B cell (primary cell): Measurements from ENCODE around the gene GABRR3. TPM values are rescaled to one million over a fixed set of nuclear protein-coding genes. Genes with fewer than 3 reads are reported as not detected.

Source experiments
- ATAC-seq: fragments of 200-7000 bp; cut with Tn5 transposase; one replicate; pipeline ENCODE4 v1.10.0; 2021; ENCODE audit warnings: low read depth, mild to moderate bottlenecking, moderate number of reproducible peaks, moderate library complexity
- CTCF ChIA-PET: fragments of 350-600 bp; sonication (Branson Sonifier 250); formaldehyde crosslinking; loops from one replicate; lab custom pipeline; 2021; ENCODE audit warnings: antibody characterized with exemption, inconsistent platforms; lab: Charles Lee
- POLR2A ChIA-PET: fragments of 350-600 bp; sonication (Branson Sonifier 250); formaldehyde crosslinking; loops from one replicate; lab custom pipeline; 2021; ENCODE audit warnings: antibody characterized with exemption; lab: Charles Lee
- DNase-seq: peaks from one replicate; pipeline ENCODE4 v3.0.0; 2013
- H2AFZ ChIP-seq: 2 replicates; pipeline ENCODE4 v1.6.1; 2012; ENCODE audit warnings: mild to moderate bottlenecking, low read depth, low read length; ENCODE audit not compliant: insufficient read depth, poor library complexity, severe bottlenecking
- H3K27ac ChIP-seq, 2 donors: 1 replicate in 1 of 2; 2 replicates in 1 of 2; pipeline ENCODE4 v1.5.1; 2012 to 2013; ENCODE audit warnings: low read length in 2 of 2, mild to moderate bottlenecking in 2 of 2, moderate library complexity in 1 of 2
- H3K27me3 ChIP-seq, 4 experiments: fragments of 200-600 bp in 1 of 4; sonication (generic) in 1 of 4; replicated peaks in 1 of 4; 1 replicate in 2 of 4; 2 replicates in 2 of 4; pipeline versions ENCODE4 v1.6.1 to v1.7.0; 2013 to 2016; ENCODE audit warnings: low read length in 3 of 4, mild to moderate bottlenecking in 2 of 4, mixed read lengths in 1 of 4, moderate library complexity in 1 of 4; ENCODE audit not compliant: insufficient read depth in 4 of 4, control insufficient read depth in 3 of 4; ENCODE audit errors: control extremely low read depth in 1 of 4
- H3K36me3 ChIP-seq, 2 experiments: replicated peaks in 1 of 2; 1 replicate in 1 of 2; 2 replicates in 1 of 2; pipeline versions ENCODE4 v1.6.1 to v1.7.1; 2013; ENCODE audit warnings: low read length in 1 of 2; ENCODE audit not compliant: insufficient read depth in 2 of 2, control insufficient read depth in 1 of 2; ENCODE audit errors: control extremely low read depth in 1 of 2, extremely low read depth in 1 of 2
- H3K4me1 ChIP-seq, 2 donors: fragments of 200-600 bp in 1 of 2; sonication (generic) in 1 of 2; 1 replicate in 1 of 2; 2 replicates in 1 of 2; pipeline versions ENCODE4 v1.5.1 to v1.6.1; 2013 to 2017; ENCODE audit warnings: low read length in 2 of 2; ENCODE audit not compliant: control insufficient read depth in 2 of 2, insufficient read depth in 2 of 2
- H3K4me2 ChIP-seq: replicated peaks from 2 replicates; pipeline ENCODE3; 2012; ENCODE audit warnings: mild to moderate bottlenecking, low read depth, low read length; ENCODE audit not compliant: poor library complexity, severe bottlenecking
- H3K4me3 ChIP-seq, 5 experiments: fragments of 200-600 bp in 1 of 5; sonication (generic) in 1 of 5; 1 replicate in 3 of 5; 2 replicates in 2 of 5; pipeline versions ENCODE4 v1.5.1 to v1.7.0; 2011 to 2016; ENCODE audit warnings: low read length in 4 of 5, mild to moderate bottlenecking in 4 of 5, low read depth in 2 of 5, control low read depth in 1 of 5, moderate library complexity in 1 of 5; ENCODE audit not compliant: insufficient read depth in 1 of 5; ENCODE audit errors: control extremely low read depth in 1 of 5, extremely low read depth in 1 of 5
- H3K79me2 ChIP-seq: fragments of 200-600 bp; sonication (generic); one replicate; pipeline ENCODE4 v1.6.0; 2016; ENCODE audit warnings: low read length; ENCODE audit not compliant: control insufficient read depth, insufficient read depth
- H3K9ac ChIP-seq: fragments of 200-600 bp; sonication (generic); 2 replicates; pipeline ENCODE4 v1.6.1; 2017; ENCODE audit warnings: mild to moderate bottlenecking, low read length, moderate library complexity
- H3K9me3 ChIP-seq, 3 donors: one replicate each; pipeline versions ENCODE4 v1.6.1 to v1.7.1; 2013; ENCODE audit warnings: low read length in 2 of 3; ENCODE audit not compliant: control insufficient read depth in 2 of 3, insufficient read depth in 1 of 3; ENCODE audit errors: control extremely low read depth in 1 of 3
- H4K20me1 ChIP-seq: 2 replicates; pipeline ENCODE4 v1.6.0; 2012; ENCODE audit warnings: mild to moderate bottlenecking, low read length; ENCODE audit not compliant: insufficient read depth, control insufficient read depth, poor library complexity, severe bottlenecking
- H3K27ac Mint-ChIP-seq: one replicate; pipeline ENCODE4 v1.8.0; 2021; ENCODE audit warnings: mixed read lengths
- H3K27me3 Mint-ChIP-seq: one replicate; pipeline ENCODE4 v1.8.0; 2021; ENCODE audit warnings: mixed read lengths
- H3K4me1 Mint-ChIP-seq: one replicate; pipeline ENCODE4 v1.8.0; 2021; ENCODE audit warnings: mixed read lengths
- H3K4me3 Mint-ChIP-seq: one replicate; pipeline ENCODE4 v1.8.0; 2021; ENCODE audit warnings: mixed read lengths
- H3K9me3 Mint-ChIP-seq: one replicate; pipeline ENCODE4 v1.8.0; 2022; ENCODE audit warnings: mixed read lengths; ENCODE audit not compliant: insufficient read depth
- CTCF ChIP-seq: fragments of 200-600 bp; IDR thresholded peaks from one replicate; pipeline ENCODE4 v1.8.0; 2022; ENCODE audit warnings: antibody characterized with exemption, mild to moderate bottlenecking
- EZH2 ChIP-seq: IDR thresholded peaks from 2 replicates; pipeline ENCODE4 v1.6.1; 2012; ENCODE audit warnings: borderline replicate concordance, low read depth, mild to moderate bottlenecking, moderate library complexity, low read length; ENCODE audit not compliant: insufficient read depth, poor library complexity, severe bottlenecking
- WGBS: methylation state at CpG from one replicate; pipeline ENCODE4 v1.1.5; 2013; ENCODE audit warnings: missing lambda C conversion rate; ENCODE audit not compliant: insufficient coverage; 5-methylcytosine and 5-hydroxymethylcytosine counted together
- intact Hi-C: fragments of 100-400 bp; cut with micrococcal nuclease; formaldehyde crosslinking; loops from one replicate; pipeline ENCODE4 v1.10.0; 2022
- polyA plus RNA-seq: library from polyadenylated mRNA; depleted of rRNA; stranded (reverse); fragments of >200 nt; gene quantifications from 2 replicates; pipeline ENCODE4 v1.2.3, GENCODE V29; 2012
- total RNA-seq, 2 donors: library from RNA; stranded (reverse); fragments of 120-200 nt in 1 of 2; gene quantifications; 1 replicate in 1 of 2; 2 replicates in 1 of 2; pipeline versions ENCODE4 v1.2.3 to v1.2.4, GENCODE V29; 2013 to 2022

The GABRR3 gene
- total and polyA plus RNA-seq, 2 donors (not counting 1 experiment from before 2014, with no cell fraction given) = not detected

DNA sequence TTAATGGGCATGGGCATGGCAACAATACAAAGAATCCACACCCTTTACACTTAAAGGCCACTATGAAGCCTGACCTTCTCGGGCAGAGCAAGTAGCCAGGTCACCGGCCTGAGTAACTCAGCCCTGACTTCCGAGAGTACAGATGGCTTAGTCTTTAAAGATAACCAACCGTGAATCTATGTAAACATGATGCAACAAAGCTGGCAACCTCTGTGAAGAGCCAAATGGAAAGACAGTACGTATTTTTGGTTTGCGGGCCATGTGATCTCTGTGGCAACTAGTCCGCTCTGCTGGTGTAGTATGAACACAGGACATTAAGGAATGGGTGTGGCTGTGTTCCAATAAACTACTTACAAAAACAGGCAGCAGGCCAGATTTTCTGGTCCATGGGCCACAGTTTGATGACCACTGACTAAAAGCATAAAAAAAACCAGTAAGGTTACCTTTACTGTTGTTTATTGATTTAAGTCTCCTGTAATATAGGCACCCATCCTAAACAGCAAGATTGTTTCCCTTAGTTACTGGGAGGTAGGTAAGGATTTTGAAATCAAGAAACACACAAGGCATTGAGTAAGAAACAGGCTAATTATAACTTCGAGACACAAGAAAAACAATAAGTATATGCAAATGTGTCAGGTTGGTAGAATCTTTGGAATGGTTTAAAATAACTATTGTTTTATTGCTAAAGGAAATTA, 77.4 kb downstream of the GABRR3 start:
- TF ChIP-seq EZH2 (no peak), CTCF (no peak)
- Histone ChIP-seq H2AFZ (no peak overlapping the region), H3K9ac (no peak overlapping the region), H3K27ac (no peak overlapping the region), H3K4me3 (no peak overlapping the region), H3K4me2 (no peak overlapping the region), H3K36me3 (peaks cover 1 to 63% of the 10 kb centered on the region in 2 experiments), H3K27me3 (no peaks in the 10 kb centered on the region), H4K20me1 (peaks cover 2% of the 10 kb centered on the region), H3K9me3 (no peaks in the 10 kb centered on the region), H3K4me1 (peaks cover 8 to 9% of the 10 kb centered on the region in 2 donors), H3K79me2 (no peaks in the 10 kb centered on the region)
- Mint-ChIP-seq H3K27ac (no peak overlapping the region), H3K4me1 (peaks cover 17% of the 10 kb centered on the region), H3K27me3 (no peaks in the 10 kb centered on the region), H3K9me3 (no peaks in the 10 kb centered on the region), H3K4me3 (no peak overlapping the region)
- ATAC-seq (no peak), DNase-seq (no peak)
- POLR2A ChIA-PET = no interaction called here
- CTCF ChIA-PET = no interaction called here
- 100% methylated on average over 5 of the region's 8 CpGs for WGBS
- intact Hi-C loops = no loop called here

DNA sequence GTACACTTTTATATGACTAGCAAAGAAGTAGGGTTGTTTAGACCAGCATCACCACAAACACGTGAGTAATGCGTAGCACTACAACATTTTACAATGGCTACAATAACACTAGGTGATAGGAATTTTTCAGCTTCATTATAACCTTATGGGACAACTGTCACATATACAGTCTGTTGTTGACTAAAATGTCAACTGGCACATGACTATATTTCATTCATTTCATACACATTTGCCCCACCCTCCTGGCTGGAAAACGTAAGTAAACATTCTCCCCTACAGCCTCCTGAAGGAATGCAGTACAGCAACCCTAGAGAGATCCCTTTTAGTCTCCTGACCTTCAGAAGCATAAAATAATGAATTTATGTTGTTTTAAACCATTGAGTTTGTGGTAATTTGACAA, 79.1 kb downstream of the GABRR3 start:
- Histone ChIP-seq H3K36me3 (peaks cover 1 to 69% of the 10 kb centered on the region in 2 experiments), H3K9me3 (no peaks in the 10 kb centered on the region)
- intact Hi-C loops = no loop called here

More for the DNA sequence above, 79.1 kb downstream of the GABRR3 start:
- Histone ChIP-seq H3K9ac (no peak overlapping the region), H3K4me3 (no peak overlapping the region), H3K4me1 (peaks cover 8 to 9% of the 10 kb centered on the region in 2 donors), H3K4me2 (no peak overlapping the region), H3K27ac (no peak overlapping the region), H2AFZ (no peak overlapping the region), H4K20me1 (no peaks in the 10 kb centered on the region), H3K79me2 (no peaks in the 10 kb centered on the region), H3K27me3 (no peaks in the 10 kb centered on the region)
- ATAC-seq = no peak
- Mint-ChIP-seq H3K4me1 (peaks cover 12% of the 10 kb centered on the region), H3K4me3 (no peak overlapping the region), H3K27me3 (no peaks in the 10 kb centered on the region), H3K27ac (no peak overlapping the region), H3K9me3 (no peaks in the 10 kb centered on the region)
- WGBS = no CpG with 5 or more reads among the region's 3 CpGs
- no peak for DNase-seq
- ChIA-PET CTCF (no interaction called here), POLR2A (no interaction called here)
- TF ChIP-seq CTCF (no peak), EZH2 (no peak)
